Prostate gland (tissue), 2 donors: Measurements from ENCODE around the gene SERINC5. TPM values are rescaled to one million over a fixed set of nuclear protein-coding genes. Genes with fewer than 3 reads are reported as not detected.
A peak's percentile ranks its signal among the peaks of the same experiment; 100 is the strongest.

Experiments
- DNase-seq: peaks from one replicate; pipeline ENCODE4 v3.0.0-alpha.2; 2019; ENCODE audit warnings: low spot score
- H3K27ac ChIP-seq, 2 donors: fragments of 200-600 bp; sonication (generic); 2 replicates each; pipeline ENCODE4 v1.5.1; 2017 to 2019
- H3K27me3 ChIP-seq: fragments of 200-600 bp; sonication (generic); replicated peaks from 2 replicates; pipeline ENCODE4 v1.5.1; 2019; ENCODE audit not compliant: insufficient read depth
- H3K36me3 ChIP-seq, 2 donors: fragments of 200-600 bp; sonication (generic); 1 replicate in 1 of 2; 2 replicates in 1 of 2; pipeline versions ENCODE4 v1.5.1 to v1.8.1; 2017 to 2019
- H3K4me1 ChIP-seq: fragments of 200-600 bp; sonication (generic); replicated peaks from 2 replicates; pipeline ENCODE4 v1.5.1; 2019
- H3K4me3 ChIP-seq, 2 donors: fragments of 200-600 bp; sonication (generic); 2 replicates each; pipeline ENCODE4 v1.5.1; 2017 to 2019
- H3K9me3 ChIP-seq: fragments of 200-600 bp; sonication (generic); 2 replicates; pipeline ENCODE4 v1.5.1; 2017
- POLR2A ChIP-seq: fragments of 450-650 bp; IDR thresholded peaks from one replicate; pipeline ENCODE4 v1.6.1; 2016; ENCODE audit warnings: antibody characterized with exemption, mild to moderate bottlenecking
- POLR2AphosphoS5 ChIP-seq: sonication (generic); formaldehyde crosslinking; IDR thresholded peaks from one replicate; pipeline ENCODE4 v1.6.1; 2017; ENCODE audit warnings: antibody characterized with exemption
- WGBS: methylation state at CpG from one replicate; pipeline ENCODE4 v1.1.5; 2018; 5-methylcytosine and 5-hydroxymethylcytosine counted together
- intact Hi-C: fragments of 100-400 bp; cut with DNase I; formaldehyde crosslinking; loops from one replicate; pipeline ENCODE4 v1.14.2; 2022
- total RNA-seq, 2 donors: library from RNA; depleted of rRNA; stranded (reverse); fragments of >200 nt; gene quantifications; one replicate each; pipeline ENCODE4 v1.1.0, GENCODE V29; 2016
- TF ChIP-seq, protein P1 (sequence below), 4 experiments: fragments of 200-600 bp in 2 of 4; fragments of 450-650 bp in 2 of 4; sonication (generic) in 2 of 4; IDR thresholded peaks; 1 replicate in 3 of 4; 2 replicates in 1 of 4; pipeline ENCODE4 v1.5.1; 2016 to 2019; ENCODE audit warnings: antibody characterized with exemption in 4 of 4, mild to moderate bottlenecking in 2 of 4, moderate library complexity in 2 of 4

The SERINC5 gene
- total RNA-seq, 2 donors from 2014 or later, result 127 to 205 TPM

DNA sequence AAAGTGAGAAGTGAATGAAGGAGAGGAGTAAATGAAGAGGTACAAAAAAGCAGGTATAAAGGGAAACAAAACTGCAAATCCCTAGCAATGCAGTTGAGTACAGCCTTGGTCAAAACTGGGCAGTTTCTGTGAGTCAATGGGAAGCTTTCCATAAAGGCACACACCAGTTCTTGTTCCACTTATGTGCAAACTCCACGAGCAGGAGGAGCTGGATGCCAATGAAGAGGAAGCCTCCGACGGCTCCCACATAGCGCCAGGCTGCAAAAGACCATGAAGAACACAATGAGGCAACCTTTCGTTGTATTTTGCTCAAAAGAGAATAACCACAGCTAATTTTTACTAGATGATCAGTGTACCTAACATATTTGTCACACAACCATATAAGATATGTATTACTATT, 81.1 kb downstream of the SERINC5 start:
- Histone ChIP-seq H3K27me3 (no peaks in the 10 kb centered on the region), H3K4me1 (peaks cover 16% of the 10 kb centered on the region), H3K4me3 (no peak overlapping the region), H3K36me3 (no peaks in the 10 kb centered on the region), H3K27ac (peak overlapping the region; percentile 45 to 66), H3K9me3 (no peaks in the 10 kb centered on the region)
- no peak for TF ChIP-seq POLR2A
- peak; percentile 40 for TF ChIP-seq POLR2AphosphoS5
- 32% methylated on average over 5 of the region's 5 CpGs for WGBS
- peak; percentile 47 for DNase-seq
- intact Hi-C loops, result no loop called here

DNA sequence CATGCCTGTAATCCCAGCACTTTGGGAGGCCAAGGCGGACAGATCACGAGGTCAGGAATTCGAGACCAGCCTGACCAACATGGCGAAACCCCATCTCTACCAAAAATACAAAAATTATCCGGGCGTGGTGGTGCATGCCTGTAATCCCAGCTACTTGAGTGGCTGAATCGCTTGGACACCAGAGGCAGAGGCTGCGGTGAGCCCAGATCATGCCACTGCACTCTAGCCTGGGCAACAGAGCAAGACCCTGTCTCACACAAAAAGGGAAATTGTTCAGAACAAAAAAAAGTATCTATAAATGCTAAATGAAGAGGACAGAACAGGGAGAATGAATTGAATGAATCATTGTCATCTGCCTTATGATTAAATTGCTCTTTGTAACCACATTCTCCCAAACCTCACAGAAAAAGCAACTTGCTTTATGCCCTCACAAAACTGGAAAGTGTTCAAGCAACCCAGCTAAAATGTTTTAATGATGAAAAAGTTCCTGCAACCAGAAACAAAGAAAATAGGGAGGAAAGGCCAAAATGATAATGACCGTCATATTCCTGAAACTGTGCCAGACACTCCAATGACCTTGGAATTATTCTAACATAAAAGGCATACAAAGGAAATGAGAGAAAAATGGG, 83.7 kb downstream of the SERINC5 start:
- Histone ChIP-seq H3K27me3 (no peaks in the 10 kb centered on the region), H3K36me3 (no peaks in the 10 kb centered on the region), H3K9me3 (no peaks in the 10 kb centered on the region), H3K27ac (peak overlapping the region in 1 of 2 donors; percentile 66), H3K4me1 (peaks cover 13% of the 10 kb centered on the region), H3K4me3 (no peak overlapping the region)
- 97% methylated on average over 9 of the region's 9 CpGs for WGBS
- intact Hi-C loops, result no loop called here
- DNase-seq, result no peak
- TF ChIP-seq POLR2AphosphoS5 (no peak), POLR2A (no peak)
- TF ChIP-seq, protein P1, sequence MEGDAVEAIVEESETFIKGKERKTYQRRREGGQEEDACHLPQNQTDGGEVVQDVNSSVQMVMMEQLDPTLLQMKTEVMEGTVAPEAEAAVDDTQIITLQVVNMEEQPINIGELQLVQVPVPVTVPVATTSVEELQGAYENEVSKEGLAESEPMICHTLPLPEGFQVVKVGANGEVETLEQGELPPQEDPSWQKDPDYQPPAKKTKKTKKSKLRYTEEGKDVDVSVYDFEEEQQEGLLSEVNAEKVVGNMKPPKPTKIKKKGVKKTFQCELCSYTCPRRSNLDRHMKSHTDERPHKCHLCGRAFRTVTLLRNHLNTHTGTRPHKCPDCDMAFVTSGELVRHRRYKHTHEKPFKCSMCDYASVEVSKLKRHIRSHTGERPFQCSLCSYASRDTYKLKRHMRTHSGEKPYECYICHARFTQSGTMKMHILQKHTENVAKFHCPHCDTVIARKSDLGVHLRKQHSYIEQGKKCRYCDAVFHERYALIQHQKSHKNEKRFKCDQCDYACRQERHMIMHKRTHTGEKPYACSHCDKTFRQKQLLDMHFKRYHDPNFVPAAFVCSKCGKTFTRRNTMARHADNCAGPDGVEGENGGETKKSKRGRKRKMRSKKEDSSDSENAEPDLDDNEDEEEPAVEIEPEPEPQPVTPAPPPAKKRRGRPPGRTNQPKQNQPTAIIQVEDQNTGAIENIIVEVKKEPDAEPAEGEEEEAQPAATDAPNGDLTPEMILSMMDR (IDR thresholded peaks at IDR 0.05), result no peak

DNA sequence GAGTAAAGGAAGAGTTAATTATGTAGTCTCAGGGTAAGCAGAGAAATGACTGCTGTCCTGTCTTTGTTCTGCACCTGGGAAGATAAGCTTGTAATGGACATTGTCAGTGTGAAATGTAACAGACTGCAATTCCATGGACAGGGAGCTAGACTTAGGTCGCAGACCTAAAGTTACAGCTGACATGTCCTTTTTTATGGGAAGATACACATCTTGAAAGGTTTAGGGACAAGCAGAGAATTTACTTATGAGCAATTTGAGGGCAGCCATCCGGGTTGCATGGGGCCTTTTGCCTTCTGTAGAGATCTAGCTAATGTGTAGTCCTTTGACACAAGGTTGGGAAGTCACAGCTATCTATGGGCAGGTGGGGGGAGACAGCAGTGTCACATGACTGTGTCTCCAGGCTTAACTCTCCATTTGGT, 85.7 kb downstream of the SERINC5 start:
- Histone ChIP-seq H3K4me1 (peaks cover 8% of the 10 kb centered on the region), H3K27ac (peak overlapping the region in 1 of 2 donors; percentile 66), H3K27me3 (no peaks in the 10 kb centered on the region), H3K36me3 (no peaks in the 10 kb centered on the region), H3K9me3 (no peaks in the 10 kb centered on the region), H3K4me3 (no peak overlapping the region)
- 15% methylated on average over 2 of the region's 2 CpGs for WGBS
- intact Hi-C loops, result no loop called here
- no peak for DNase-seq
- TF ChIP-seq POLR2AphosphoS5 (peak; percentile 6), POLR2A (no peak)
- TF ChIP-seq, protein P1 (IDR thresholded peaks at IDR 0.05), result no peak

DNA sequence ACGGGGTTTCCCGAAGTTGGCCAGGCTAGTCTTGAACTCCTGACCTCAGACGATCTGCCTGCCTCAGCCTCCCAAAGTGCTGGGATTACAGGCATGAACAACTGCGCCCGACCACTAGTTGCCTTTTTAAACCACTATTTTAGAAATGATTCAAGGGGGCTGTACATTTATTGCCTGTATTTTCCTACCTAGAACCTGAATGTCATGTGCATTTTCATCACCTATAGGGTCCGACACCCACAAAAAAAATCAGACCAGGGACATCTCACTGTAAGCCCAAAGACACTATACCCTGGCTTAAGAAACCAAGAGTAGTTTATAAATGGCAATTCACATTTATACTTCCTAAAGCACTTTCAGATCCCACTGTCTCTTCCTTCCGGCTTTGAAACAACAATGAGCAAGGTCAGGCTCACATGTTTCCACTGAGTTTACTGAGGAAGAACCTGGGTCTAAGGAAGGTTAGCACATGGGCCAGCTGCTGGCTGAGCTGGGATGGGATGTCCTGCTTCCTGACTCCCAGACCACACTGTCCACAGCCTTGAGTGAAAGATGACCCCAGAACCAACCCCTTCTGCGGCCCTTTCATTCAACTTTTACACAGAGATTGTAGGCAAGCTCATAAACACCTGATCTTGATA, 87.3 kb downstream of the SERINC5 start:
- Histone ChIP-seq H3K27ac (peak overlapping the region in 1 of 2 donors; percentile 66), H3K4me3 (no peak overlapping the region), H3K36me3 (no peaks in the 10 kb centered on the region), H3K27me3 (no peaks in the 10 kb centered on the region), H3K4me1 (peaks cover 10% of the 10 kb centered on the region), H3K9me3 (no peaks in the 10 kb centered on the region)
- intact Hi-C loops, result no loop called here
- no peak for DNase-seq
- 85% methylated on average over 8 of the region's 8 CpGs for WGBS
- TF ChIP-seq POLR2A (no peak), POLR2AphosphoS5 (no peak)
- TF ChIP-seq, protein P1 (IDR thresholded peaks at IDR 0.05), result no peak

DNA sequence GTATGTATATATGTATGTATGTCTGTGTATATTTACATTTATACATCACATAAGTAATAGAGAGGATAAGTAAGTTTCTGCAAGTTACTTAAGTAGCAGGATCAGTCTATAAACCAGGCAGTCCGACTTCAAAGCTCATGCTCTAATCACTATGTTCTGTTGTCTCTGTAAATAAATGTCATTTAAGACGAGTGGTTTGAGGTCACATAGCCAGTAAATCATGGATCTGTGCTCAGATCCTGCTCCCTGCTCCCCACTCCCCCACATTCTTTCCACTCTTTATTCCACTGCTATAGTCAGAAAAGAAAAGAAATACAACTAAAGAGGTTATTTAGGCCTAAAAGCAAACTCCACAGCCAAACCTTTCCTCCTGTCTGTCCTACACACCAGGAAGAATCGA, 90.4 kb downstream of the SERINC5 start:
- Histone ChIP-seq H3K27ac (peak overlapping the region; percentile 50 to 74), H3K4me1 (peaks cover 5% of the 10 kb centered on the region), H3K9me3 (no peaks in the 10 kb centered on the region), H3K4me3 (no peak overlapping the region), H3K27me3 (no peaks in the 10 kb centered on the region), H3K36me3 (no peaks in the 10 kb centered on the region)
- intact Hi-C loops, result no loop called here
- WGBS, result 23% methylated on average over 3 of the region's 3 CpGs
- DNase-seq, result no peak
- TF ChIP-seq, protein P1 (IDR thresholded peaks at IDR 0.05), result no peak
- peak; percentile 77 for TF ChIP-seq POLR2AphosphoS5
- no peak for TF ChIP-seq POLR2A
